PC-9 (cell line): Measurements from ENCODE around the gene CREM.

Experiments
- EZH2 ChIP-seq: fragments of 200-600 bp; sonication (generic); IDR thresholded peaks from 2 replicates; pipeline ENCODE4 v1.8.0; 2017; ENCODE audit warnings: antibody characterized with exemption, low read depth
- TF ChIP-seq, protein P1 (sequence below): fragments of 200-600 bp; sonication (generic); conservative IDR thresholded peaks from 2 replicates; pipeline ENCODE4 v1.6.1; 2017; ENCODE audit warnings: mixed run types, antibody characterized with exemption, mild to moderate bottlenecking, moderate library complexity

GRCh38 chr10:35226507-35226906, 99.9 kb downstream of the CREM start:
- TF ChIP-seq, protein P1, sequence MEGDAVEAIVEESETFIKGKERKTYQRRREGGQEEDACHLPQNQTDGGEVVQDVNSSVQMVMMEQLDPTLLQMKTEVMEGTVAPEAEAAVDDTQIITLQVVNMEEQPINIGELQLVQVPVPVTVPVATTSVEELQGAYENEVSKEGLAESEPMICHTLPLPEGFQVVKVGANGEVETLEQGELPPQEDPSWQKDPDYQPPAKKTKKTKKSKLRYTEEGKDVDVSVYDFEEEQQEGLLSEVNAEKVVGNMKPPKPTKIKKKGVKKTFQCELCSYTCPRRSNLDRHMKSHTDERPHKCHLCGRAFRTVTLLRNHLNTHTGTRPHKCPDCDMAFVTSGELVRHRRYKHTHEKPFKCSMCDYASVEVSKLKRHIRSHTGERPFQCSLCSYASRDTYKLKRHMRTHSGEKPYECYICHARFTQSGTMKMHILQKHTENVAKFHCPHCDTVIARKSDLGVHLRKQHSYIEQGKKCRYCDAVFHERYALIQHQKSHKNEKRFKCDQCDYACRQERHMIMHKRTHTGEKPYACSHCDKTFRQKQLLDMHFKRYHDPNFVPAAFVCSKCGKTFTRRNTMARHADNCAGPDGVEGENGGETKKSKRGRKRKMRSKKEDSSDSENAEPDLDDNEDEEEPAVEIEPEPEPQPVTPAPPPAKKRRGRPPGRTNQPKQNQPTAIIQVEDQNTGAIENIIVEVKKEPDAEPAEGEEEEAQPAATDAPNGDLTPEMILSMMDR, result no peak
- no peak for TF ChIP-seq EZH2
